Measurements from ENCODE around the gene PLEKHA7. TPM values are rescaled to one million over a fixed set of nuclear protein-coding genes. Genes with fewer than 3 reads are reported as not detected.

Gene PLEKHA7
- total and polyA plus RNA-seq, 2 of the 13 experiments (the other 11 are each of a cell fraction or from before 2014, with no cell fraction given) = 17.5 to 18.7 TPM

- BruUV-seq (replicated peaks) = no TSS peak
- no peak overlapping the region for H2AFZ ChIP-seq (ENCODE audit: low read length)
- no peak overlapping the region for H3K4me2 ChIP-seq (ENCODE audit: low read depth, low read length)
- no peaks in the 10 kb centered on the region for H3K9me3 ChIP-seq (ENCODE audit: low read length)
- DNase-seq (ENCODE audit: low spot score) (no peak), ATAC-seq (peak; percentile 34; the same call in 1 of the 3 replicates), FAIRE-seq (no peak)
- in situ Hi-C loops (cut with HindIII; ENCODE audit: extremely low pct_ligation_motif_present, low pct_unique_long_range_greater_than_20kb) = no loop called here
- intact Hi-C loops (cut with micrococcal nuclease; ENCODE audit: unreplicated experiment) = no loop called here
- no peak overlapping the region for H3K9ac ChIP-seq (ENCODE audit: insufficient read depth, low read depth, low read length)
- TF ChIP-seq DRAP1 (CRISPR knock-in tag; IDR thresholded peaks at IDR 0.05) (no peak), BRD4 (CRISPR knock-in tag; IDR thresholded peaks at IDR 0.05) (no peak), NFKBIZ (CRISPR knock-in tag; IDR thresholded peaks at IDR 0.05) (no peak)
- POLR2A ChIA-PET = no interaction called here
- H3K4me1 ChIP-seq (ENCODE audit: insufficient read depth, low read length) = peaks cover 7% of the 10 kb centered on the region
- H3K36me3 ChIP-seq (replicated peaks in 1 of 2; ENCODE audit: control insufficient read depth in 1 of 2, insufficient read depth in 2 of 2, low read length in 2 of 2) = no peaks in the 10 kb centered on the region; a peak in 1 of 5 replicates
- 92% methylated on average over 8 of the region's 8 CpGs for WGBS (ENCODE audit: low lambda C conversion rate)
- no peaks in the 10 kb centered on the region for H3K79me2 ChIP-seq (ENCODE audit: insufficient read depth, low read length)
- no peak overlapping the region for H3K27ac ChIP-seq (ENCODE audit: extremely low read length, insufficient read depth, low read length)
- no peak overlapping the region for H3K4me3 ChIP-seq (replicated peaks in 1 of 3; ENCODE audit: insufficient read depth in 1 of 3, low read depth in 2 of 3, low read length in 3 of 3)
- H4K20me1 ChIP-seq (ENCODE audit: insufficient read depth, low read length) = no peaks in the 10 kb centered on the region
- H3K27me3 ChIP-seq (ENCODE audit: control insufficient read depth in 1 of 2, insufficient read depth in 2 of 2, low read length in 2 of 2) = no peaks in the 10 kb centered on the region
- CTCF ChIA-PET (ENCODE audit: low intra/inter-chr PET ratio, low total read pairs) = no interaction called here
Measured at GRCh38 chr11:16881074-16881709, 133.0 kb downstream of the PLEKHA7 start.

- CTCF ChIA-PET (ENCODE audit: low intra/inter-chr PET ratio, low total read pairs) = no interaction called here
- no peaks in the 10 kb centered on the region for H3K79me2 ChIP-seq (ENCODE audit: insufficient read depth, low read length)
- 92% methylated on average over 7 of the region's 7 CpGs for WGBS (ENCODE audit: low lambda C conversion rate)
- ATAC-seq (no peak), FAIRE-seq (no peak), DNase-seq (ENCODE audit: low spot score) (no peak)
- POLR2A ChIA-PET = no interaction called here
- in situ Hi-C loops (cut with HindIII; ENCODE audit: extremely low pct_ligation_motif_present, low pct_unique_long_range_greater_than_20kb) (no loop called here), intact Hi-C loops (cut with micrococcal nuclease; ENCODE audit: unreplicated experiment) (no loop called here)
- H3K27ac ChIP-seq (ENCODE audit: extremely low read length, insufficient read depth, low read length) = no peak overlapping the region
- no peak overlapping the region for H3K4me2 ChIP-seq (ENCODE audit: low read depth, low read length)
- H3K36me3 ChIP-seq (replicated peaks in 1 of 2; ENCODE audit: control insufficient read depth in 1 of 2, insufficient read depth in 2 of 2, low read length in 2 of 2) = no peaks in the 10 kb centered on the region; a peak in 1 of 5 replicates
- no peak overlapping the region for H2AFZ ChIP-seq (ENCODE audit: low read length)
- BruUV-seq (replicated peaks) = no TSS peak
- H3K27me3 ChIP-seq (ENCODE audit: control insufficient read depth in 1 of 2, insufficient read depth in 2 of 2, low read length in 2 of 2) = no peaks in the 10 kb centered on the region
- TF ChIP-seq ZNF629 (CRISPR knock-in tag; conservative IDR thresholded peaks at IDR 0.05) (peak; percentile 56), SMAD9 (CRISPR knock-in tag; IDR thresholded peaks at IDR 0.05) (no peak)
- peaks cover 16% of the 10 kb centered on the region for H3K4me1 ChIP-seq (ENCODE audit: insufficient read depth, low read length)
- H3K9ac ChIP-seq (ENCODE audit: insufficient read depth, low read depth, low read length) = no peak overlapping the region
- H3K9me3 ChIP-seq (ENCODE audit: low read length) = no peaks in the 10 kb centered on the region
- H4K20me1 ChIP-seq (ENCODE audit: insufficient read depth, low read length) = no peaks in the 10 kb centered on the region
- no peak overlapping the region for H3K4me3 ChIP-seq (replicated peaks in 1 of 3; ENCODE audit: insufficient read depth in 1 of 3, low read depth in 2 of 3, low read length in 3 of 3)
Measured at GRCh38 chr11:16880184-16880801, 133.9 kb downstream of the PLEKHA7 start.
